ENCODE results near the gene SMIM20.

GRCh38 chr4:25926462-25926861, 12.4 kb downstream of the SMIM20 start:
- no peak for TF ChIP-seq CTCF (conservative IDR thresholded peaks at IDR 0.05; ENCODE audit: low read depth, low read length)
- TF ChIP-seq EZH2 (IDR thresholded peaks at IDR 0.05; ENCODE audit: low read length, unreplicated experiment): no peak
- no peak for TF ChIP-seq EZH2phosphoT487 (IDR thresholded peaks at IDR 0.05; ENCODE audit: borderline replicate concordance, low read length)
